Adrenal gland (tissue), 12 donors: Measurements from ENCODE around the gene CLEC7A. TPM values are rescaled to one million over a fixed set of nuclear protein-coding genes. Genes with fewer than 3 reads are reported as not detected.

ENCODE experiments used
- DNase-seq, 7 donors: peaks; one replicate each; pipeline ENCODE4 v3.0.0-alpha.2; 2019 to 2020
- H3K27ac ChIP-seq, 5 donors: fragments of 200-600 bp; sonication (generic) in 4 of 5; 1 replicate in 3 of 5; 2 replicates in 2 of 5; pipeline versions ENCODE4 v1.5.1 to v1.8.0; 2016 to 2020; ENCODE audit warnings: mild to moderate bottlenecking in 1 of 5
- H3K27me3 ChIP-seq: fragments of 200-600 bp; 2 replicates; pipeline ENCODE4 v1.8.0; 2021
- H3K36me3 ChIP-seq, 2 donors: fragments of 200-600 bp; replicated peaks in 1 of 2; 1 replicate in 1 of 2; 2 replicates in 1 of 2; pipeline versions ENCODE4 v1.5.1 to v1.8.0; 2018 to 2022
- H3K4me1 ChIP-seq, 2 donors: fragments of 200-600 bp; replicated peaks in 1 of 2; 1 replicate in 1 of 2; 2 replicates in 1 of 2; pipeline versions ENCODE4 v1.5.1 to v1.8.0; 2018 to 2021
- H3K4me3 ChIP-seq, 4 donors: fragments of 200-600 bp; sonication (generic) in 3 of 4; one replicate each; pipeline ENCODE4 v1.5.1; 2016 to 2018
- H3K9me3 ChIP-seq, 3 donors: fragments of 200-600 bp; sonication (generic) in 1 of 3; replicated peaks in 1 of 3; 1 replicate in 2 of 3; 2 replicates in 1 of 3; pipeline versions ENCODE4 v1.5.1 to v1.8.0; 2016 to 2021
- CTCF ChIP-seq, 6 experiments: fragments of 450-650 bp in 4 of 6; fragments of 200-600 bp in 2 of 6; sonication (generic) in 1 of 6; IDR thresholded peaks; 1 replicate in 5 of 6; 2 replicates in 1 of 6; pipeline versions ENCODE4 v1.5.1 to v1.8.0; 2016 to 2021; ENCODE audit warnings: antibody characterized with exemption in 6 of 6, mild to moderate bottlenecking in 2 of 6, moderate library complexity in 1 of 6
- POLR2A ChIP-seq, 2 donors: fragments of 450-650 bp; IDR thresholded peaks; one replicate each; pipeline ENCODE4 v1.6.1; 2017; ENCODE audit warnings: antibody characterized with exemption in 2 of 2, mild to moderate bottlenecking in 2 of 2, moderate library complexity in 1 of 2
- WGBS, 4 donors: extraction: QIAGEN DNeasy Blood & Tissue Kit in 2 of 4; methylation state at CpG; one replicate each; pipeline versions ENCODE4 v1.1.5 to v1.1.7; 2013 to 2017; 5-methylcytosine and 5-hydroxymethylcytosine counted together
- intact Hi-C, 2 donors: fragments of 100-400 bp; cut with DNase I; formaldehyde crosslinking; loops; one replicate each; pipeline versions ENCODE4 v1.14.1 to v1.15.0; 2022 to 2023
- polyA plus RNA-seq, 3 donors: library from polyadenylated mRNA; stranded (reverse); fragments of 200-250 nt in 2 of 3; fragments of 350-450 nt in 1 of 3; fragmentation: Illumina TruSeq in 1 of 3; extraction: RNeasy Lipid Tissue Mini Kit (QIAGEN cat#74804) in 1 of 3; gene quantifications; one replicate each; pipeline ENCODE4 v1.2.3, GENCODE V29; 2013 to 2014
- total RNA-seq, 9 donors: library from RNA; depleted of rRNA in 4 of 9; stranded (reverse); fragments of >200 nt in 4 of 9; fragments of 120-200 nt in 1 of 9; fragmentation: NEBNext Ultra II Directional in 1 of 9; extraction: Animal tissue kit (Norgen Biotek cat#: 25700) in 1 of 9; gene quantifications; one replicate each; pipeline versions ENCODE4 v1.1.0 to v1.2.4, GENCODE V29; 2013 to 2023
- donor health status: healthy with polysubstance abuse.
- donor health status: Bipolar disorder and iron deficiency.
- donor health status: DM: yes; HTN: yes; CAD: no.
- donor health status: DM: no; HTN: no; CAD: no.
- donor health status: DM: no; HTN: no; CAD: no.
- donor health status: DM: yes; HTN: yes; CAD: no.

CLEC7A gene
- total and polyA plus RNA-seq, 12 donors: 3.3 to 23.6 (median 7.4) TPM

DNA sequence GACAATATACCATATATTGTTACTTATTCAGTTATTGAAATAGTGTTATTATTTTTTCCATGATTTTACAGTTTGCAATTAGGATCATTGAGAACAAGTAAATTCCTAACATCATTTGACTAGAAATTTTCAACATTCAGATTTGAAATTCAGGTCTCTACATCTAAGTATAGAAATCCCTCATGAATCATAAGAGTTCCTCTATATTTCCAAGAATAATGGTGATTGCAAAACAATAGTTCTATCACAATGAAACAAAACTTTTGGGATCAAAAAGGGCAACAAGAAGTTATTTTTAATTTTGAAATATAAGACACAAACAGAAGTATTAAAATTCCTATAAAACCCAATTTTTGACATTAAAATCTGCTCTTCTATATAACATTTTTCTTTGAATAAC lies 42.0 kb downstream of the CLEC7A start:
- H3K9me3 ChIP-seq: no peaks in the 10 kb centered on the region
- no peaks in the 10 kb centered on the region for H3K27me3 ChIP-seq
- no peak overlapping the region for H3K27ac ChIP-seq
- no peaks in the 10 kb centered on the region for H3K36me3 ChIP-seq
- no peak for TF ChIP-seq POLR2A (IDR thresholded peaks at IDR 0.05)
- H3K4me1 ChIP-seq: no peaks in the 10 kb centered on the region
- no peak overlapping the region for H3K4me3 ChIP-seq
- DNase-seq: no peak
- intact Hi-C loops: no loop called here

DNA sequence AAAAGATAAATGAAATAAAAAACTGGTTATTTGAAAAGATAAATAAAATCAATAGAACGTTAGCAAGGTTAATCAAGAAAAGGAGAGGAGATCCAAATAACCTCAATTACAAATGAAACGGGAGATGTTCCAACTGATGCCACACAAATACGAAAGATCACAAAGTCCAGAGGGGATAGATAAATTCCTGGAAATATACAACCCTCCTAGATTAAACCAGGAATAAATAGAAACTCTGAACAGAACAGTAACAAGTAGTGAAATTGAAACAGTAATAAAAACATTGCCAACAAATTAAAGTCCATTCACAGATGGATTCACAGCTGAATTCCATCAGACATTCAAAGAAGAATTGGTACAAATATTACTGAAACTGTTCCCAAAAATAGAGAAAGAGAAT lies 43.6 kb downstream of the CLEC7A start:
- 72 to 81% (median 74%) methylated on average over 3 of the region's 3 CpGs for WGBS, 4 donors
- Histone ChIP-seq H3K36me3 (no peaks in the 10 kb centered on the region), H3K27ac (no peak overlapping the region), H3K9me3 (no peaks in the 10 kb centered on the region), H3K27me3 (no peaks in the 10 kb centered on the region), H3K4me3 (no peak overlapping the region), H3K4me1 (no peaks in the 10 kb centered on the region)
- TF ChIP-seq POLR2A (IDR thresholded peaks at IDR 0.05) (no peak), CTCF (IDR thresholded peaks at IDR 0.05) (no peak)
- DNase-seq: no peak
- intact Hi-C loops: no loop called here

DNA sequence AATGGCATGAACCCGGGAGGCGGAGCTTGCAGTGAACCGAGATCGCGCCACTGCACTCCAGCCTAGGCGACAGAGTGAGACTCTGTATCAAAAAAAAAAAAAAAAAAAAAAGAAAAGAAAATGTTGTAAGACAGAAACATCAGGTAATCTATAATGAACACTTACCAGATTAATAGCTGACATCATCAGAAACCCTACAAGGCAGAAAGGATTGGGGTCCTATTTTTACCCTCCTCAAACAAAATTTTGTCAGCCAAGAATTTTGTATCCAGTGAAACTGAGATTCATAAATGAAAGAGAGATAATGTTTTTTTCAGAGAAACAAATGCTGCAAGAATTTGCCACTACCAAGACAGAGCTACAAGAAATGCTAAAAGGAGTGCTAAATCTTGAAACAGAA lies 45.3 kb downstream of the CLEC7A start:
- no peaks in the 10 kb centered on the region for H3K27me3 ChIP-seq
- no peaks in the 10 kb centered on the region for H3K4me1 ChIP-seq
- intact Hi-C loops: no loop called here
- TF ChIP-seq POLR2A (IDR thresholded peaks at IDR 0.05) (no peak), CTCF (IDR thresholded peaks at IDR 0.05) (no peak)
- no peaks in the 10 kb centered on the region for H3K36me3 ChIP-seq
- H3K27ac ChIP-seq: no peak overlapping the region
- no peaks in the 10 kb centered on the region for H3K9me3 ChIP-seq
- no peak overlapping the region for H3K4me3 ChIP-seq
- no peak for DNase-seq
- 76 to 92% (median 81%) methylated on average over 6 of the region's 6 CpGs for WGBS, 4 donors

GRCh38 chr12:10082117-10082874 lies 47.7 kb downstream of the CLEC7A start:
- DNase-seq: no peak
- 67 to 84% (median 74%) methylated on average over 5 of the region's 5 CpGs for WGBS, 4 donors
- intact Hi-C loops: no loop called here

More at GRCh38 chr12:10082117-10082874, 47.7 kb downstream of the CLEC7A start:
- H3K27me3 ChIP-seq: no peaks in the 10 kb centered on the region
- H3K27ac ChIP-seq: no peak overlapping the region
- H3K4me3 ChIP-seq: no peak overlapping the region
- no peaks in the 10 kb centered on the region for H3K4me1 ChIP-seq
- H3K9me3 ChIP-seq: no peaks in the 10 kb centered on the region
- no peaks in the 10 kb centered on the region for H3K36me3 ChIP-seq
- TF ChIP-seq CTCF (IDR thresholded peaks at IDR 0.05) (no peak), POLR2A (IDR thresholded peaks at IDR 0.05) (no peak)
